ENCODE results near the gene LRRN3.

GRCh38 chr7:111092406-111093236 lies 1.7 kb downstream of the LRRN3 start:
- TF ChIP-seq EZH2phosphoT487 (IDR thresholded peaks at IDR 0.05; ENCODE audit: insufficient read depth, low read depth) (no peak), EZH2 (IDR thresholded peaks at IDR 0.05; ENCODE audit: insufficient read depth, poor library complexity, severe bottlenecking) (no peak)

Measured in GM23248 (cell line).